ENCODE measurements around the gene HCRTR1.

The HCRTR1 gene

GRCh38 chr1:31617218-31617915, at the start of gene HCRTR1:
TSS of gene HCRTR1 (plus strand) at chr1:31617689. CDS start at chr1:31619193, 1,504 bp downstream.
- DNase-seq (ENCODE audit: low spot score), result no peak

GRCh38 chr1:31567956-31568570, 49.4 kb upstream of the HCRTR1 start:
- no peak for DNase-seq (ENCODE audit: low spot score)

GRCh38 chr1:31568895-31569595, 48.4 kb upstream of the HCRTR1 start:
- DNase-seq (ENCODE audit: low spot score), result no peak

GRCh38 chr1:31569596-31570173, 47.8 kb upstream of the HCRTR1 start:
- no peak for DNase-seq (ENCODE audit: low spot score)

GRCh38 chr1:31570228-31570627, 47.3 kb upstream of the HCRTR1 start:
- no peak for DNase-seq (ENCODE audit: low spot score)

- DNase-seq (ENCODE audit: low spot score), result no peak
Measured at GRCh38 chr1:31570906-31571305, 46.6 kb upstream of the HCRTR1 start.

GRCh38 chr1:31571340-31572295, 45.9 kb upstream of the HCRTR1 start:
- DNase-seq (ENCODE audit: low spot score), result no peak

- DNase-seq (ENCODE audit: low spot score), result no peak
Measured at GRCh38 chr1:31572323-31573104, 45.0 kb upstream of the HCRTR1 start.

- DNase-seq (ENCODE audit: low spot score), result no peak
Measured at GRCh38 chr1:31573261-31573660, 44.2 kb upstream of the HCRTR1 start.

GRCh38 chr1:31574749-31575368, 42.6 kb upstream of the HCRTR1 start:
- DNase-seq (ENCODE audit: low spot score), result no peak

GRCh38 chr1:31575369-31576140, 41.9 kb upstream of the HCRTR1 start:
- no peak for DNase-seq (ENCODE audit: low spot score)

- DNase-seq (ENCODE audit: low spot score), result no peak
Measured at GRCh38 chr1:31576201-31576669, 41.3 kb upstream of the HCRTR1 start, which contains the start of gene TINAGL1. TSS of gene TINAGL1 (plus strand) at chr1:31576515. CDS start at chr1:31577149, 634 bp downstream.

- DNase-seq (ENCODE audit: low spot score), result no peak
Measured at GRCh38 chr1:31576743-31577455, 40.6 kb upstream of the HCRTR1 start.

- no peak for DNase-seq (ENCODE audit: low spot score)
Measured at GRCh38 chr1:31577515-31578192, 39.8 kb upstream of the HCRTR1 start.

- no peak for DNase-seq (ENCODE audit: low spot score)
Measured at GRCh38 chr1:31579374-31579773, 38.1 kb upstream of the HCRTR1 start.

- no peak for DNase-seq (ENCODE audit: low spot score)
Measured at GRCh38 chr1:31580513-31580870, 37.0 kb upstream of the HCRTR1 start.

- no peak for DNase-seq (ENCODE audit: low spot score)
Measured at GRCh38 chr1:31580891-31581603, 36.4 kb upstream of the HCRTR1 start.
